GM11168 (cell line): Measurements from ENCODE around the gene PCDHGA11.
"Not testable (repeated sequence)": the region's sequence is repeated elsewhere in the genome, so short reads cannot be mapped to it uniquely, and the experiment has no call there.

Experiments used
- in situ Hi-C: fragments of 300-500 bp; cut with MboI; formaldehyde crosslinking; loops from one replicate; pipeline ENCODE4 v1.12.0; 2022; ENCODE audit warnings: low sequenced_read_pairs; ENCODE audit not compliant: unreplicated experiment

The PCDHGA11 gene

GRCh38 chr5:141420855-141421488 is at the start of gene PCDHGA11:
Gene PCDHGA11, plus strand, starts transcription at chr5:141421051. Its CDS starts 177 bp downstream, at chr5:141421228.
- in situ Hi-C loops, result no loop called here

DNA sequence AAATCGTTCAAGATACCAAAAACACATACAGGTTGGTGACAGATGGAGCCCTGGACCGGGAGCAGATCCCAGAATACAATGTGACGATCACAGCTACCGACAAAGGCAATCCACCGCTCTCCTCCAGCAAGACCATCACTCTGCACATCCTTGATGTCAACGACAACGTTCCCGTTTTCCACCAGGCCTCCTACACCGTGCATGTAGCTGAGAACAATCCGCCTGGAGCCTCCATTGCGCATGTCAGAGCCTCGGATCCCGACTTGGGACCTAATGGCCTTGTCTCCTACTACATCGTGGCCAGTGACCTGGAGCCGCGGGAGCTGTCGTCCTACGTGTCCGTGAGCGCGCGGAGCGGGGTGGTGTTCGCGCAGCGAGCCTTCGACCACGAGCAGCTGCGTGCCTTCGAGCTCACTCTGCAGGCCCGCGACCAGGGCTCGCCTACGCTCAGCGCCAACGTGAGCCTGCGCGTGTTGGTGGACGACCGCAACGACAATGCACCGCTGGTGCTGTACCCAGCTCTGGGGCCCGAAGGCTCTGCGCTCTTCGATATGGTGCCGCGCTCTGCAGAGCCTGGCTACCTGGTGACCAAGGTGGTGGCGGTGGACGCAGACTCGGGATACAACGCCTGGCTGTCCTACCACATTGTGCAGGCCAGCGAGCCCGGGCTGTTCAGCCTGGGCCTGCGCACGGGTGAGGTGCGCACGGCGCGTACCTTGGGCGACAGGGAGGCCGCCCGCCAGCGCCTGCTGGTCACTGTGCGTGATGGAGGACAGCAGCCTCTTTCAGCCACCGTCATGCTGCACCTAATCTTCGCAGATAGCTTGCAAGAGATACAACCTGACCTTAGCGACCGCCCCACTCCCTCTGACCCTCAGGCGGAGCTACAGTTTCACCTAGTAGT is 49.0 kb upstream of the PCDHGA11 start:
- in situ Hi-C loops, result no loop called here

DNA sequence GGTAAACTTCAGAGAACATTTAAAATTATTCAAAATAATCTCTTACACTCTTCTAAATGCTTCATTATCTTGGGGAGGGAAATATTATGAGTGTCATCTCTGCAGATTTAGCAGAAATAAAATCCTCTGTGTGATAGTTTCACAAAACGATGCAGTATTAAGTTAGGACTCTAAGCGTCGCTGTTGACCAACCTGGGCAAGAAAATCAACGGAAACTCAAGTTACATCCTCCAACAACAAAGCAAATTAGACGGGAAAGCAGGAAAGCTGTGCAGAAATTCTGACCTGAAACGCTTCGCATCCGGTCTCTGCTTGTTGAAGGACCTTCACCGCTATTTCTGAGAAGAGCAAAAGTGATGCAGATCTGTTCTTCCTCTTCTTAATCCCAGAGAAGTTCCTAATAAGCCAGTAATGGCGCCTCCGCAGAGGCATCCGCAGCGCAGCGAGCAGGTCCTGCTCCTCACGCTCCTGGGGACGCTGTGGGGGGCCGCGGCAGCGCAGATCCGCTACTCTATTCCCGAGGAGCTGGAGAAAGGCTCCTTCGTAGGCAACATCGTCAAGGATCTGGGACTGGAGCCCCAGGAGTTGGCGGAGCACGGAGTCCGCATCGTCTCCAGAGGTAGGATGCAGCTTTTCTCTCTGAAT is 47.1 kb upstream of the PCDHGA11 start, which contains the start of gene PCDHGA6:
Gene PCDHGA6, plus strand, starts transcription at position 219 of the 645 bp plus-strand sequence. Its CDS starts 193 bp downstream, at position 412.
- in situ Hi-C loops, result no loop called here

GRCh38 chr5:141374627-141375026 is 46.2 kb upstream of the PCDHGA11 start:
- in situ Hi-C loops, result no loop called here

DNA sequence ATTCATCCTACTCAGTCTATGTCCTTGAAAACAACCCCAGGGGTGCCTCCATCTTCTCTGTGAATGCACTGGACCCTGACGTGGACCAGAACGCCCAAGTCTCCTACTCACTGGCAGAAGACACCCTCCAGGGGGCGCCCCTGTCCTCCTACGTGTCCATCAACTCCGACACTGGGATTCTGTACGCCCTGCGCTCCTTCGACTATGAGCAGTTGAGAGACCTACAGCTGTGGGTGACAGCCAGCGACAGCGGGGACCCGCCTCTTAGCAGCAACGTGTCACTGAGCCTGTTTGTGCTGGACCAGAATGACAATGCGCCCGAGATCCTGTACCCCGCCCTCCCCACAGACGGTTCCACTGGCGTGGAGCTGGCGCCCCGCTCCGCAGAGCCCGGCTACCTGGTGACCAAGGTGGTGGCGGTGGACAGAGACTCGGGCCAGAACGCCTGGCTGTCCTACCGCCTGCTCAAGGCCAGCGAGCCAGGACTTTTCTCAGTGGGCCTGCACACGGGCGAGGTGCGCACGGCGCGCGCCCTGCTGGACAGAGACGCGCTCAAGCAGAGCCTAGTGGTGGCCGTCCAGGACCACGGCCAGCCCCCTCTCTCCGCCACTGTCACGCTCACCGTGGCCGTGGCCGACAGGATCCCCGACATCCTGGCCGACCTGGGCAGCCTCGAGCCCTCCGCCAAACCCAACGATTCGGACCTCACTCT is 45.3 kb upstream of the PCDHGA11 start:
- in situ Hi-C loops, result not testable (repeated sequence)

GRCh38 chr5:141382469-141383294 is 38.2 kb upstream of the PCDHGA11 start, which contains the start of gene PCDHGA7:
Gene PCDHGA7, plus strand, starts transcription at chr5:141382742. Its CDS starts 158 bp downstream, at chr5:141382900.
- in situ Hi-C loops, result no loop called here

DNA sequence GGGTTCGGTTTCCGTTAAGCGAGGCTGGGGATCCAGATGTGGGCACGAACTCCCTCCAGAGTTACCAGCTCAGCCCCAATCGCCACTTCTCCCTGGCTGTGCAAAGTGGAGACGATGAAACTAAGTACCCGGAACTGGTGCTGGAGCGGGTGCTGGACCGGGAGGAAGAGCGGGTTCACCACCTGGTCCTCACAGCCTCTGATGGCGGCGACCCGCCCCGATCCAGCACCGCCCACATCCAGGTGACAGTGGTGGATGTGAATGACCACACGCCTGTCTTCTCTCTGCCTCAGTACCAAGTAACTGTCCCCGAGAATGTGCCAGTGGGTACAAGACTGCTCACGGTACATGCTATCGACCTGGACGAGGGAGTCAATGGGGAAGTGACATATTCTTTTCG is 37.5 kb upstream of the PCDHGA11 start:
- in situ Hi-C loops, result no loop called here

GRCh38 chr5:141384471-141385267 is 36.2 kb upstream of the PCDHGA11 start:
- in situ Hi-C loops, result no loop called here

DNA sequence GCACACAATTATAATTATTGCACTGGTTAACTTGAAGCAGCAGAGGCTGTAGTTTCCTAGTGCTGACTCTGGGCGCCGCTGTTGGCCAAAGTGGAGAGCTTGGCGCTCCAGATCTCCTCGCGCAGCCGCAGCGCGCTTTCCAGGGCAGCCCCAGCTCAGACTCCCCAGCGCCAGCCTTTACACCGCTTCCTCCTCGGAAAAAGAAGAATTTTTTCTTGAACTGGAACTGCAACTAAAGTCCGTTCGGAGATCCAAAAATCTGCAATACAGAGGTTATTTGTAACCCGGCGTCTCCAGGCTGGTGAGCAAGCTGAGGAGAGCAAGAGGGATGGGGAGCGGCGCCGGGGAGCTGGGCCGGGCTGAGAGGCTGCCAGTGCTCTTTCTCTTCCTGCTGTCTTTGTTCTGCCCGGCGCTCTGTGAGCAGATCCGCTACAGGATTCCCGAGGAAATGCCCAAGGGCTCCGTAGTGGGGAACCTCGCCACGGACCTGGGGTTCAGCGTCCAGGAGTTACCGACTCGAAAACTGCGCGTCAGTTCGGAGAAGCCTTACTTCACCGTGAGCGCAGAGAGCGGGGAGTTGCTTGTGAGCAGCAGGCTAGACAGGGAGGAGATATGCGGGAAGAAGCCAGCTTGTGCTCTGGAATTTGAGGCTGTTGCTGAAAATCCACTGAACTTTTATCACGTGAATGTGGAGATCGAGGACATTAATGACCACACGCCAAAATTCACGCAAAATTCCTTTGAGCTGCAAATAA is 33.1 kb upstream of the PCDHGA11 start, which contains the start of gene PCDHGB4:
Gene PCDHGB4, plus strand, starts transcription at position 142 of the 755 bp plus-strand sequence. Its CDS starts 187 bp downstream, at position 329.
- in situ Hi-C loops, result not testable (repeated sequence)

DNA sequence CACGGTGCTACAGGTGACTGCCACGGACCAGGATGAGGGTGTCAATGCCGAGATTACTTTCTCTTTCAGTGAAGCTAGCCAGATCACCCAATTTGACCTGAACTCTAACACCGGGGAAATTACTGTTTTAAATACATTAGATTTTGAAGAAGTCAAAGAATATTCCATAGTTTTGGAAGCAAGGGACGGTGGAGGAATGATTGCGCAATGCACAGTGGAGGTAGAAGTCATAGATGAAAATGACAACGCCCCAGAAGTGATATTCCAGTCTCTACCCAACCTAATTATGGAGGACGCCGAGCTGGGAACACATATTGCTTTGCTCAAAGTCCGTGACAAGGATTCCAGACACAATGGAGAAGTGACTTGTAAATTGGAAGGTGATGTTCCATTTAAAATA is 32.2 kb upstream of the PCDHGA11 start:
- in situ Hi-C loops, result no loop called here

DNA sequence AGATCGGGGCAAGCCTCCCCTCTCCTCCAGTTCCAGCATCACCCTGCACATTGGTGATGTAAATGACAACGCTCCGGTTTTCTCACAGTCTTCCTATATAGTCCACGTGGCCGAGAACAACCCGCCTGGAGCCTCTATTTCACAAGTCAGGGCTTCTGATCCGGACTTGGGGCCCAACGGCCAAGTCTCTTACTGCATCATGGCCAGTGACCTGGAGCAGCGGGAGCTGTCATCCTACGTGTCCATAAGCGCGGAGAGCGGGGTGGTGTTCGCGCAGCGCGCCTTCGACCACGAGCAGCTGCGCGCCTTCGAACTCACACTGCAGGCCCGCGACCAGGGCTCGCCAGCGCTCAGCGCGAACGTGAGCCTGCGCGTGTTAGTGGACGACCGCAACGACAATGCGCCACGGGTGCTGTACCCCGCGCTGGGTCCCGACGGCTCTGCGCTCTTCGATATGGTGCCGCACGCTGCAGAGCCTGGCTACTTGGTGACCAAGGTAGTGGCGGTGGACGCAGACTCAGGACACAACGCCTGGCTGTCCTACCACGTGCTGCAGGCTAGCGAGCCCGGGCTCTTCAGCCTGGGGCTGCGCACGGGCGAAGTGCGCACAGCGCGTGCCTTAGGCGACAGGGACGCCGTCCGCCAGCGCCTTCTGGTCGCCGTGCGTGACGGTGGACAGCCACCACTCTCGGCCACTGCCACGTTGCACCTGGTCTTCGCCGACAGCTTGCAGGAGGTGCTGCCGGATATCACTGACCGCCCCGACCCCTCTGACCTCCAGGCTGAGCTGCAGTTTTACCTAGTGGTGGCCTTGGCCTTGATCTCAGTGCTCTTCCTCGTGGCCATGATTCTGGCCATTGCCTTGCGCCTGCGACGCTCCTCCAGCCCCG is 31.5 kb upstream of the PCDHGA11 start:
- in situ Hi-C loops, result loop anchor here (10.0 kb wide), 1 partner anchor 655 kb away; no protein-coding TSS in a partner anchor

- in situ Hi-C loops, result loop anchor here (10.0 kb wide), 1 partner anchor 658 kb away; no protein-coding TSS in a partner anchor
Measured at GRCh38 chr5:141392429-141393198, 28.2 kb upstream of the PCDHGA11 start, which contains the start of gene PCDHGA8. Gene PCDHGA8, plus strand, starts transcription at chr5:141392633. Its CDS starts 181 bp downstream, at chr5:141392814.

GRCh38 chr5:141393267-141393666 is 27.6 kb upstream of the PCDHGA11 start:
- in situ Hi-C loops, result loop anchor here (10.0 kb wide), 1 partner anchor 658 kb away; no protein-coding TSS in a partner anchor

GRCh38 chr5:141394401-141395187 is 26.3 kb upstream of the PCDHGA11 start:
- in situ Hi-C loops, result loop anchor here (10.0 kb wide), 1 partner anchor 660 kb away; no protein-coding TSS in a partner anchor
